ENCODE measurements around the gene SPIRE2.

DNA sequence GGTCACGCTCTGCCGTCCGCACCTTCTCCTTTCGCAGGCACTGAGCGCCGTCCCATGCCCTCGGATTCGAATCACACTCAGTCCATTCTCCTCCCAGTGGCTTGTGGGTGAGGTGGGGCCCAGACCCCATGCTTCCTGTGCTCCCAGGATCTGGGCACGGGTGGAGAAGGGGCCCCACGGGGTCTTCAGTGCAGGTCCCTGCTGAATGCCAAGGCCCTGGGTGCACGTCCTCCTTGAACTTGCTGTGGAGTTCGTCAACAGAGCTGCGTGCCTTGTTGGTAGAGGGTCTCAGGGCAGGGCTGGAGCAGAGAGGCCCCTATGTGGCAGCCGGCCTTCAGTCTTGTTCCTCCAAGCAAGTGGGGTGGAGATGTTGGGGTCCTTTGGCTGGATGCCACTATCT lies 83.1 kb downstream of the SPIRE2 start:
- TF ChIP-seq, protein P1, sequence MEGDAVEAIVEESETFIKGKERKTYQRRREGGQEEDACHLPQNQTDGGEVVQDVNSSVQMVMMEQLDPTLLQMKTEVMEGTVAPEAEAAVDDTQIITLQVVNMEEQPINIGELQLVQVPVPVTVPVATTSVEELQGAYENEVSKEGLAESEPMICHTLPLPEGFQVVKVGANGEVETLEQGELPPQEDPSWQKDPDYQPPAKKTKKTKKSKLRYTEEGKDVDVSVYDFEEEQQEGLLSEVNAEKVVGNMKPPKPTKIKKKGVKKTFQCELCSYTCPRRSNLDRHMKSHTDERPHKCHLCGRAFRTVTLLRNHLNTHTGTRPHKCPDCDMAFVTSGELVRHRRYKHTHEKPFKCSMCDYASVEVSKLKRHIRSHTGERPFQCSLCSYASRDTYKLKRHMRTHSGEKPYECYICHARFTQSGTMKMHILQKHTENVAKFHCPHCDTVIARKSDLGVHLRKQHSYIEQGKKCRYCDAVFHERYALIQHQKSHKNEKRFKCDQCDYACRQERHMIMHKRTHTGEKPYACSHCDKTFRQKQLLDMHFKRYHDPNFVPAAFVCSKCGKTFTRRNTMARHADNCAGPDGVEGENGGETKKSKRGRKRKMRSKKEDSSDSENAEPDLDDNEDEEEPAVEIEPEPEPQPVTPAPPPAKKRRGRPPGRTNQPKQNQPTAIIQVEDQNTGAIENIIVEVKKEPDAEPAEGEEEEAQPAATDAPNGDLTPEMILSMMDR (IDR thresholded peaks at IDR 0.05; ENCODE audit: poor library complexity, severe bottlenecking), result no peak
- TF ChIP-seq POLR2AphosphoS5 (IDR thresholded peaks at IDR 0.05) (no peak), SMC3 (conservative IDR thresholded peaks at IDR 0.05; ENCODE audit: poor library complexity) (no peak), MXI1 (conservative IDR thresholded peaks at IDR 0.05; ENCODE audit: poor library complexity, severe bottlenecking) (no peak)
